ENCODE results near the gene JAK3.

Gene JAK3

GRCh38 chr19:17794412-17794730 is 53.4 kb downstream of the JAK3 start:
- Histone ChIP-seq H4K20me1 (ENCODE audit: insufficient read depth, low read length) (no peaks in the 10 kb centered on the region), H3K4me1 (ENCODE audit: low read length) (peaks cover 24% of the 10 kb centered on the region), H3K9me3 (ENCODE audit: insufficient read depth, low read length) (no peaks in the 10 kb centered on the region), H3K27me3 (ENCODE audit: low read depth, low read length) (peaks cover 9% of the 10 kb centered on the region; the same call in 1 of the 2 replicates), H3K4me2 (ENCODE audit: low read length) (no peak overlapping the region), H3K36me3 (replicated peaks; ENCODE audit: low read depth, low read length) (no peaks in the 10 kb centered on the region), H3K9ac (ENCODE audit: low read length) (no peak overlapping the region), H2AFZ (ENCODE audit: low read depth, low read length) (no peak overlapping the region), H3K27ac (ENCODE audit: low read length) (no peak overlapping the region), H3K4me3 (ENCODE audit: low read length) (no peak overlapping the region), H3K79me2 (ENCODE audit: low read length) (no peaks in the 10 kb centered on the region)
- TF ChIP-seq EZH2phosphoT487 (IDR thresholded peaks at IDR 0.05; ENCODE audit: low read depth) (no peak), CTCF (IDR thresholded peaks at IDR 0.05; ENCODE audit: low read depth, low read length) (peak; percentile 3; the same call in 1 of the 2 replicates)

GRCh38 chr19:17790059-17790780 is 57.6 kb downstream of the JAK3 start:
- no peaks in the 10 kb centered on the region for H3K9me3 ChIP-seq (ENCODE audit: insufficient read depth, low read length)
- peaks cover 24% of the 10 kb centered on the region for H3K4me1 ChIP-seq (ENCODE audit: low read length)
- H3K4me3 ChIP-seq (ENCODE audit: low read length): no peak overlapping the region
- H3K27ac ChIP-seq (ENCODE audit: low read length): no peak overlapping the region
- no peak overlapping the region for H2AFZ ChIP-seq (ENCODE audit: low read depth, low read length)
- no peaks in the 10 kb centered on the region for H3K79me2 ChIP-seq (ENCODE audit: low read length)
- no peaks in the 10 kb centered on the region for H4K20me1 ChIP-seq (ENCODE audit: insufficient read depth, low read length)
- peaks cover 10% of the 10 kb centered on the region for H3K36me3 ChIP-seq (replicated peaks; ENCODE audit: low read depth, low read length)
- no peaks in the 10 kb centered on the region for H3K27me3 ChIP-seq (ENCODE audit: low read depth, low read length)
- no peak for TF ChIP-seq EZH2phosphoT487 (IDR thresholded peaks at IDR 0.05; ENCODE audit: low read depth)
- TF ChIP-seq CTCF (IDR thresholded peaks at IDR 0.05; ENCODE audit: low read depth, low read length): no peak
- H3K9ac ChIP-seq (ENCODE audit: low read length): no peak overlapping the region
- H3K4me2 ChIP-seq (ENCODE audit: low read length): no peak overlapping the region; the same call in 1 of the 2 replicates

GRCh38 chr19:17788632-17789031 is 59.1 kb downstream of the JAK3 start:
- H3K36me3 ChIP-seq (replicated peaks; ENCODE audit: low read depth, low read length): peaks cover 20% of the 10 kb centered on the region
- no peaks in the 10 kb centered on the region for H4K20me1 ChIP-seq (ENCODE audit: insufficient read depth, low read length)
- TF ChIP-seq CTCF (IDR thresholded peaks at IDR 0.05; ENCODE audit: low read depth, low read length) (no peak), EZH2phosphoT487 (IDR thresholded peaks at IDR 0.05; ENCODE audit: low read depth) (no peak)
- no peak overlapping the region for H3K4me3 ChIP-seq (ENCODE audit: low read length)
- H3K9ac ChIP-seq (ENCODE audit: low read length): no peak overlapping the region
- H3K4me1 ChIP-seq (ENCODE audit: low read length): peaks cover 30% of the 10 kb centered on the region
- no peak overlapping the region for H2AFZ ChIP-seq (ENCODE audit: low read depth, low read length)
- no peak overlapping the region for H3K4me2 ChIP-seq (ENCODE audit: low read length)
- H3K27me3 ChIP-seq (ENCODE audit: low read depth, low read length): no peaks in the 10 kb centered on the region
- no peak overlapping the region for H3K27ac ChIP-seq (ENCODE audit: low read length)
- no peaks in the 10 kb centered on the region for H3K79me2 ChIP-seq (ENCODE audit: low read length)
- no peaks in the 10 kb centered on the region for H3K9me3 ChIP-seq (ENCODE audit: insufficient read depth, low read length)

- Histone ChIP-seq H3K9me3 (ENCODE audit: insufficient read depth, low read length) (no peaks in the 10 kb centered on the region), H3K4me2 (ENCODE audit: low read length) (no peak overlapping the region), H3K27ac (ENCODE audit: low read length) (no peak overlapping the region), H3K79me2 (ENCODE audit: low read length) (no peaks in the 10 kb centered on the region), H4K20me1 (ENCODE audit: insufficient read depth, low read length) (no peaks in the 10 kb centered on the region), H3K9ac (ENCODE audit: low read length) (no peak overlapping the region), H3K4me1 (ENCODE audit: low read length) (peaks cover 27% of the 10 kb centered on the region), H2AFZ (ENCODE audit: low read depth, low read length) (no peak overlapping the region), H3K4me3 (ENCODE audit: low read length) (no peak overlapping the region), H3K36me3 (replicated peaks; ENCODE audit: low read depth, low read length) (peaks cover 27% of the 10 kb centered on the region), H3K27me3 (ENCODE audit: low read depth, low read length) (no peaks in the 10 kb centered on the region)
- no peak for TF ChIP-seq CTCF (IDR thresholded peaks at IDR 0.05; ENCODE audit: low read depth, low read length)
- no peak for TF ChIP-seq EZH2phosphoT487 (IDR thresholded peaks at IDR 0.05; ENCODE audit: low read depth)
Observed at GRCh38 chr19:17787274-17787913, 60.4 kb downstream of the JAK3 start.

All from OCI-LY3 (cell line).